HS-27A (cell line): Measurements from ENCODE around the gene CEP78.

Experiments used
- DNase-seq: peaks from one replicate; pipeline ENCODE4 v3.0.0-alpha.2; 2012; ENCODE audit warnings: low read depth, missing footprints

CEP78 gene

GRCh38 chr9:78309066-78309465 is 73.2 kb downstream of the CEP78 start:
- no peak for DNase-seq

GRCh38 chr9:78311075-78311474 is 75.2 kb downstream of the CEP78 start:
- no peak for DNase-seq

DNA sequence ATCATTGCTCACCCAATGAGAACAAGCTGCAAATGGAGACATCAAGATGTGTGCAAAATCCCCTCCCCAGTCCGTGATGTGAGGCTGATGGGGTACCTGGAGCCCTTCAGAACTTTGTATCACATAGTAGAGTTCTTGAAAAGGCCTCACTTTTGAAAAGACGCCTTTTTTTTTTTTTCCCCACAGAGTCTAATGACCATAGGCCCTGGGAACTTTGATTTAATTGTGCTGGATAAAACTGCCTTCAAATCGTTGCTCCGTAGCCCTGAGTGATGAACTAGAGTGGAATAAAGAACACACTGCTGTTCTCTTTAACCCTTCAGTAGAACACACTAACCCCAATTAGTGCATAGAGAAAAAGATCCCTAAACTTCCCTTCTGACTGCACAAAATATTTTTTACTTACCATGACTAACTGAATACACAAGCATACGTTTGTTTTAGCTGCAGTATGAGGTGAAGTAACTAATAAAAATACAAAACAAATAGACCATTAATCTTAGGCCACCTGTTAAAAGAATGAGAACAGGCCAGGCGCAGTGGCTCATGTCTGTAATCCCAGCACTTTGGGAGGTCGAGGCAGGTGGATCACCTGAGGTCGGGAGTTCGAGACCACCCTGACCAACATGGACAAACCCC is 76.1 kb downstream of the CEP78 start:
- no peak for DNase-seq

- no peak for DNase-seq
Observed at GRCh38 chr9:78314550-78314949, 78.7 kb downstream of the CEP78 start.

- no peak for DNase-seq
Observed at GRCh38 chr9:78314953-78315870, 79.3 kb downstream of the CEP78 start.

- DNase-seq = no peak
Observed at GRCh38 chr9:78316166-78316892, 80.5 kb downstream of the CEP78 start.

DNA sequence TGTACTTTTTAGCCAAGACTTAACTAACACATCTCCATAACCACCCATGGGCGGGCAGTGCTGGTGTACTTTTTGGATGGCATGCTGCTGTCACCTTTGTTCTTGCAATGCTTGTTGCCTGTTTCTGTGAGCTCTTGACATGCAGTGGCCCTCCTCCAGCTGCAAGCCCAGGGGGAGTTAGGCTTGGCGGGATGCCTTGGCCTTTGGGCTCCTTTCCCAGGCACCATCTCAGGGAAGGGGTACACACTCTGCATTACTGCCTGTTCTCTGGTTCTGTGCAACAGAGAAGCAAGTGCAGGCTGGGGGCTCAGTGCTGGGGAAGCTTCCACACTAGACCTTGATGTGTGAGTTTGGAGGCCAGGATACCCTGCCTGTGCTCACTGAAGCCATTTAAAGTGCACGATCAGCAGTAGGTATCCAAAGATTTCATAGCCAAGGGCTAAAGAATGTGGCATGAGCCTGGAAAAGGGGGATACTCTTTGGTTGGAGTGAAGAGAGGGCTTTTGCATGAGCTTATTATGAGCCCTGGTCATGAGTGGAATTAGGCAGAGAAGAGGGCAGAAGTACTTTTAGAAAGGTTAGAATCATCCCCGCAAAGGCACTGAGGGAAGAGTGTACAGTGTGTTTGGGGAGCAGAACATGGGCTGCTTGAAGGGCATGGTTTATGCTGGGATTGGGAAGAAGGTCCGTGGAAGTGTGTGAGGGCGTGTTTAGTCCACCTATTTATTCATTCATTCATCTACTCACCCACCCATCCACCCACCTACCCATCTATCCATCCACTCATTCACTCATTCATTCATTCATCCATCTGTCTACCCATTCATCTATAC is 83.5 kb downstream of the CEP78 start:
- no peak for DNase-seq

GRCh38 chr9:78320030-78320693 is 84.3 kb downstream of the CEP78 start:
- DNase-seq = no peak

DNA sequence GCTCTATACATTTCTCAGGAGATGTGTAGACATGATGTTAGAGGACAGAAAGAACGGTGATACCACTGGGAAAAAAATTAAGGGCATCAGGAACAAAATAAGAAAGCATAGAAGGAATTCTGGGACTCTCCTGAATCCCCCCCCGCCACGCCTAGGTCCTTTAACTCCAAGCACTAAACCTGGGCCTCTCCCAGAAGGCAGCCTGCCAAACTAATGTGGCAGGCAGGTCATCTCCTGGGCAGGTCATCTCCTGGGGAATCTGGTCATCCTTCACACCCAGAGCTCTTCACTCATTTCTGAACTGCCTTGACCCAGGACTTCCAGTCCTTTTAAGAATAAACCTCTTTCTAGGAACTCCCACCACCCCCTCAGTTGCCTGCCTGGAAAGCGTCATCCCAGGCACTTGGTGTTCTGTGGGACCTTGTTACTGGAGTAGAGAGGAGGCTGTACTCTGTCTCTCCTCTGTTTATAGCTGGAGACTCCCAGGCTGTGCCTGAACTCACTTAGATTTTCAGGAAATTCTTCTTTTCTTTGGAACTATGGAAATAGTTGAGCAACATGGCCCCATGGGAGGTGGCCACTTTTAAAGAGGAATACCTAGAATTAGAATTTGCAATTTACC is 85.1 kb downstream of the CEP78 start:
- DNase-seq = no peak

- DNase-seq = no peak
Observed at GRCh38 chr9:78321505-78321904, 85.6 kb downstream of the CEP78 start.

DNA sequence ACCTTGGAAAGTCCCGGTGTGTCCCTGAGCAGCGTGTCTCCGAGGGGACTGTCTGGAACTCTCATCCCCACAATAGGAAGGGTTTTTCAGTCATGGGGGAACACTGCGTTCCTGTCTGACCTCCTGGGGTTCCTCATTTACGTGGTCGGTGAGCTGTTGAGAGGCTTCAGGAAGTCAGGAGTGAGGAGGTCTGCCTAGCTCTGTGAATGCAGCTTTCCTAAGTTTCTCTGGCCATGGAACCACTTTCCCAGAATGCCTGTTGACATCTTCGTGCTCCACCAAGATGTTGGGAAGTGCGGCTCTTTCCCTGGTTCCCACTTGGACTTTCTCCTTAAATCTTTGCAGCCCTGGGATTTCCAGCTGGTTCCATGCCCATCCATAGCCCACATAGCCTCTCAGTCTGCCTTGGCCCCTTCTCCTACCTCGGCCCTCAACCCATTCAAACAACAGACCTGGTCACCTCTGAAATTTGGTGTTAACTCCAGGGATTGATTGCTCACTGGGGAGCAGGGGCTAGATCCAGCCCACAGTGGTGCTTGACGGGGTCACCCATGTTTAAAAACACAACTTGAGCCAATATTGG is 88.3 kb downstream of the CEP78 start:
- no peak for DNase-seq

DNA sequence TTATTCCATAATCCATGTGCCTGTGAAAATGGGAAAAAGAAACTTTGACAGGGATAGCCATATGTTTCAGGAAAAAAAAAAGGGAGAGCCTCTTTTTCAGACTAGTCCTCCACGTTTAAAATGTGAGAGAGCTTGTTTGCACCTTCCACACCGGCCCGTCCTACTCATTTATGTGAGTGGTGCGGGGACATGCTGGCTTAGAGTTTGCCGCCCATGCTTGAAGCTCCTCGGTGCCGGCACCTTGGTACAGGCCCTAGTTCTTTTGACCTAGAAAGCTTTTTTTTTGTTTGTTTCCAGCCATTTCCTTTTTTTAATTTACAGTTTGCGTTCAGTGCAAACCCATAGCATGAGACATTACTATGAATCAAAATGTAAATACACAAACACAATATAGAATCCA is 88.8 kb downstream of the CEP78 start:
- DNase-seq = no peak

DNA sequence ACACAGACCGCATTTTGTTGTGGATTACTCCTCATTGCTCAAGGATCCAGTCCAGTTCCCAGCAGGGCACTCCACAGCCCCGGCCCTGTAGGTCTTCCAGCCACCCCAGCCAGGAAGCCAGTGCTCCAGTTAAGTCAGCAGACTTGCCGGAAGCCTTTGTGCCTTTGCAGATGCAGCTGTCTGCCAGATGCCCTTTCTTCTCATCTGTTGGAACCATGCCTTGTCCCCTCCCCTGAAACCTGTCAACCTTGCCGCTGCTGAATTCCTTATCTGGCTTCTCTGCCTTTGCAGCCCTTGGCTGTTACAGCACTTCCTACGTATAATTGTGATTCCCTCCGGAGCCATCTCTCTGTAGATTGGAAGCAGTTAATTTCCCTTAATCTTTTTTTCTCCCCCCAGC is 89.5 kb downstream of the CEP78 start:
- no peak for DNase-seq

GRCh38 chr9:78325846-78326360 is 90.0 kb downstream of the CEP78 start:
- no peak for DNase-seq

- no peak for DNase-seq
Observed at GRCh38 chr9:78326564-78326963, 90.7 kb downstream of the CEP78 start.
